Adrenal gland (tissue), 5 donors: Measurements from ENCODE around the gene ATP5IF1.

Source experiments
- CTCF ChIP-seq, 6 experiments: fragments of 450-650 bp in 4 of 6; fragments of 200-600 bp in 2 of 6; sonication (generic) in 1 of 6; IDR thresholded peaks; 1 replicate in 5 of 6; 2 replicates in 1 of 6; pipeline versions ENCODE4 v1.5.1 to v1.8.0; 2016 to 2021; ENCODE audit warnings: antibody characterized with exemption in 6 of 6, mild to moderate bottlenecking in 2 of 6, moderate library complexity in 1 of 6
- POLR2A ChIP-seq, 2 donors: fragments of 450-650 bp; IDR thresholded peaks; one replicate each; pipeline ENCODE4 v1.6.1; 2017; ENCODE audit warnings: antibody characterized with exemption in 2 of 2, mild to moderate bottlenecking in 2 of 2, moderate library complexity in 1 of 2
- donor health status: DM: no; HTN: no; CAD: no.

DNA sequence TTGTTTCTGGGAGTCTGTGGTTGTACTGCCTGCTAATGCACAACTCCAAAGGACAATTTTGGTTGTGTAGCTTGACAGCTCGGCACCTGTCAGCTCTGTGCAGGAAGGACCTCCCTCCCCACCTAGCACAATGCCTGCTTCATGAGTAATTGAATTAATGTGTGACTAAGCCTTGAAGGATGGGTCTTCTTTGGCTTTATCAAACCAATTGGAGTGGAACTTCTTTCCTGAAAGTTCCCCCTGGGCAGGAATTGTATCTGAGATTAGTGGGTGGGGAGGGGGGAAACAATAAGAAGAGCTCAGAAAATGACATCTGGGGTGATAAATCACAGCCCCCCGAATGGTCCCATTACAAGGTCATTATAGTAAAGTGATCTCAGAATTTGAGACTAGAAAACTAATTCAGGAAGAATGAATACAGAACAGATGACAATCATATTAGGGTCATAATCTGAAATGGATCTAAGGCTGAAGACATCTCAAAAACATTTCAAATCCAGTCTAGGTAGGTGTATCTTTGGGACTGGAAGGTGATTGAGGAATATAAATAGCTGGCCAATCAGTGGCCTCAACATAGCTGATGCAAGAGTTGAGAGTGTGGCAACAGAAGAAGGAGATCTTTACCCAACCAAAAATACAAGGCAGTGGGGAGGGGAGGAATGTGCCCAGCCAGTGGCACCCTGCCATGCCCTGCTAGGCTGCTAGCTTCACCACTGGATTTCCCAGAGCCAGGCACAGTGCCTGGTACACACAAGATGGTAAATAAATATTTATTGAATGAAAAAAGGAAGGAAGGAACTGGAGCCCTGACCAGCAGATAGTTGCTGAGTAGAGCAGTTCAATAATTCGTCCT lies 13.3 kb downstream of the ATP5IF1 start:
- no peak for TF ChIP-seq CTCF (IDR thresholded peaks at IDR 0.05)
- TF ChIP-seq POLR2A (IDR thresholded peaks at IDR 0.05), result no peak
